Skeletal muscle tissue (tissue), 4 donors: Measurements from ENCODE around the gene TMCC1. TPM values are rescaled to one million over a fixed set of nuclear protein-coding genes. Genes with fewer than 3 reads are reported as not detected.
A peak's percentile ranks its signal among the peaks of the same experiment; 100 is the strongest.

Experiments
- H3K27ac ChIP-seq: one replicate; pipeline ENCODE4 v1.7.0; 2013; ENCODE audit warnings: mild to moderate bottlenecking, low read depth, low read length, inconsistent platforms
- H3K27me3 ChIP-seq, 3 donors: one replicate each; pipeline ENCODE4 v1.7.0; 2013; ENCODE audit warnings: low read length in 3 of 3; ENCODE audit not compliant: control insufficient read depth in 3 of 3, insufficient read depth in 3 of 3
- H3K36me3 ChIP-seq, 3 donors: one replicate each; pipeline ENCODE4 v1.7.0; 2013; ENCODE audit warnings: low read length in 3 of 3; ENCODE audit not compliant: control insufficient read depth in 3 of 3, insufficient read depth in 3 of 3
- H3K4me1 ChIP-seq, 3 donors: one replicate each; pipeline ENCODE4 v1.7.0; 2013; ENCODE audit warnings: low read length in 3 of 3, mild to moderate bottlenecking in 3 of 3; ENCODE audit not compliant: control insufficient read depth in 3 of 3, insufficient read depth in 3 of 3
- H3K4me3 ChIP-seq, 3 donors: one replicate each; pipeline ENCODE4 v1.7.0; 2013; ENCODE audit warnings: low read length in 3 of 3
- H3K9ac ChIP-seq, 3 donors: one replicate each; pipeline ENCODE4 v1.7.0; 2013; ENCODE audit warnings: low read length in 3 of 3, mild to moderate bottlenecking in 3 of 3, moderate library complexity in 2 of 3, low read depth in 1 of 3
- H3K9me3 ChIP-seq, 3 donors: one replicate each; pipeline ENCODE4 v1.7.0; 2013; ENCODE audit warnings: low read length in 3 of 3; ENCODE audit not compliant: control insufficient read depth in 3 of 3
- total RNA-seq: library from RNA; depleted of rRNA; stranded (reverse); fragments of >200 nt; gene quantifications from one replicate; pipeline ENCODE4 v1.2.3, GENCODE V29; 2014
- donor health status: Osteomylitis.

TMCC1 gene
- total RNA-seq, 1 donor from 2014 or later, result 65.8 TPM

- Histone ChIP-seq H3K36me3 (peaks cover 0 to 4% (median 0%) of the 10 kb centered on the region in 3 donors), H3K27ac (peak overlapping the region; percentile 80), H3K9me3 (no peaks in the 10 kb centered on the region), H3K9ac (peak overlapping the region in 2 of 3 donors; percentile 66 to 82), H3K4me1 (peaks cover 74 to 81% (median 75%) of the 10 kb centered on the region in 3 donors), H3K27me3 (peaks cover 0 to 14% (median 13%) of the 10 kb centered on the region in 3 donors), H3K4me3 (peak overlapping the region; percentile 75 to 86 (median 83))
These were observed 288.7 kb downstream of the TMCC1 start for GRCh38 chr3:129604767-129605166.

- H3K4me3 ChIP-seq, result peak overlapping the region; percentile 75 to 86 (median 83)
- no peaks in the 10 kb centered on the region for H3K9me3 ChIP-seq
- peak overlapping the region; percentile 62 to 82 (median 72) for H3K9ac ChIP-seq
- peaks cover 0 to 14% (median 13%) of the 10 kb centered on the region in 3 donors for H3K27me3 ChIP-seq
- peaks cover 76 to 81% (median 77%) of the 10 kb centered on the region in 3 donors for H3K4me1 ChIP-seq
- H3K27ac ChIP-seq, result peak overlapping the region; percentile 80
- H3K36me3 ChIP-seq, result peaks cover 0 to 4% (median 0%) of the 10 kb centered on the region in 3 donors
These were observed 289.3 kb downstream of the TMCC1 start for GRCh38 chr3:129603991-129604749.

- Histone ChIP-seq H3K4me1 (peaks cover 76 to 82% (median 77%) of the 10 kb centered on the region in 3 donors), H3K27ac (peak overlapping the region; percentile 80), H3K4me3 (peak overlapping the region; percentile 75 to 86 (median 83)), H3K36me3 (peaks cover 0 to 4% (median 0%) of the 10 kb centered on the region in 3 donors), H3K9me3 (no peaks in the 10 kb centered on the region), H3K27me3 (peaks cover 0 to 14% (median 13%) of the 10 kb centered on the region in 3 donors), H3K9ac (peak overlapping the region; percentile 62 to 82 (median 72))
These were observed 290.0 kb downstream of the TMCC1 start for GRCh38 chr3:129603561-129603942.

GRCh38 chr3:129602730-129603560 is 290.6 kb downstream of the TMCC1 start:
- Histone ChIP-seq H3K27ac (peak overlapping the region; percentile 80), H3K4me1 (peaks cover 76 to 82% (median 77%) of the 10 kb centered on the region in 3 donors), H3K4me3 (peak overlapping the region; percentile 75 to 86 (median 83)), H3K9ac (peak overlapping the region; percentile 62 to 82 (median 72)), H3K27me3 (peaks cover 0 to 14% (median 13%) of the 10 kb centered on the region in 3 donors), H3K9me3 (no peaks in the 10 kb centered on the region), H3K36me3 (peaks cover 0 to 4% (median 0%) of the 10 kb centered on the region in 3 donors)

- H3K4me1 ChIP-seq, result peaks cover 77 to 84% (median 79%) of the 10 kb centered on the region in 3 donors
- peaks cover 0 to 4% (median 0%) of the 10 kb centered on the region in 3 donors for H3K36me3 ChIP-seq
- no peaks in the 10 kb centered on the region for H3K9me3 ChIP-seq
- peak overlapping the region; percentile 75 to 86 (median 83) for H3K4me3 ChIP-seq
- H3K9ac ChIP-seq, result peak overlapping the region in 2 of 3 donors; percentile 62 to 82
- peak overlapping the region; percentile 80 for H3K27ac ChIP-seq
- peaks cover 0 to 14% (median 13%) of the 10 kb centered on the region in 3 donors for H3K27me3 ChIP-seq
These were observed 291.2 kb downstream of the TMCC1 start for GRCh38 chr3:129602309-129602708.

- Histone ChIP-seq H3K4me1 (peaks cover 82 to 90% (median 85%) of the 10 kb centered on the region in 3 donors), H3K4me3 (peak overlapping the region in 2 of 3 donors; percentile 83 to 86), H3K27me3 (peaks cover 0 to 14% (median 10%) of the 10 kb centered on the region in 3 donors), H3K36me3 (peaks cover 0 to 4% (median 0%) of the 10 kb centered on the region in 3 donors), H3K9ac (peak overlapping the region; percentile 33 to 82 (median 62)), H3K27ac (peak overlapping the region; percentile 80), H3K9me3 (no peaks in the 10 kb centered on the region)
These were observed 291.8 kb downstream of the TMCC1 start for GRCh38 chr3:129601713-129602112.

- H3K27ac ChIP-seq, result peak overlapping the region; percentile 83
- H3K4me1 ChIP-seq, result peaks cover 90 to 94% (median 94%) of the 10 kb centered on the region in 3 donors
- H3K9ac ChIP-seq, result peak overlapping the region in 1 of 3 donors; percentile 33
- no peaks in the 10 kb centered on the region for H3K9me3 ChIP-seq
- peaks cover 0 to 6% (median 5%) of the 10 kb centered on the region in 3 donors for H3K27me3 ChIP-seq
- H3K36me3 ChIP-seq, result peaks cover 0 to 4% (median 0%) of the 10 kb centered on the region in 3 donors
- H3K4me3 ChIP-seq, result peak overlapping the region in 2 of 3 donors; percentile 21 to 45
These were observed 293.2 kb downstream of the TMCC1 start for GRCh38 chr3:129600348-129600747.

- Histone ChIP-seq H3K27me3 (peaks cover 0 to 2% (median under 1%) of the 10 kb centered on the region in 3 donors), H3K4me1 (peaks cover 94 to 97% (median 97%) of the 10 kb centered on the region in 3 donors), H3K4me3 (peak overlapping the region; percentile 21 to 45 (median 41)), H3K9ac (peak overlapping the region in 2 of 3 donors; percentile 45 to 57), H3K9me3 (no peaks in the 10 kb centered on the region), H3K36me3 (peaks cover 0 to 1% (median 0%) of the 10 kb centered on the region in 3 donors), H3K27ac (peak overlapping the region; percentile 83)
These were observed 293.9 kb downstream of the TMCC1 start for GRCh38 chr3:129599607-129600006.

GRCh38 chr3:129599073-129599472 is 294.4 kb downstream of the TMCC1 start:
- Histone ChIP-seq H3K27ac (peak overlapping the region; percentile 83), H3K4me1 (peaks cover 93 to 99% (median 97%) of the 10 kb centered on the region in 3 donors), H3K4me3 (peak overlapping the region in 2 of 3 donors; percentile 41 to 45), H3K9me3 (no peaks in the 10 kb centered on the region), H3K9ac (peak overlapping the region in 2 of 3 donors; percentile 23 to 57), H3K36me3 (no peaks in the 10 kb centered on the region), H3K27me3 (no peaks in the 10 kb centered on the region)
